ENCODE measurements around the gene PRICKLE3.

GRCh38 chrX:49167740-49168108 lies 18.4 kb downstream of the PRICKLE3 start:
- TF ChIP-seq CTCF (IDR thresholded peaks at IDR 0.05) (no peak), POLR2A (IDR thresholded peaks at IDR 0.05) (no peak)
